Measurements from ENCODE around the gene TMEM178B. TPM values are rescaled to one million over a fixed set of nuclear protein-coding genes. Genes with fewer than 3 reads are reported as not detected.

Gene TMEM178B
- total RNA-seq, 1 donor, result 0.43 TPM

GRCh38 chr7:141239661-141240060 is 165.8 kb downstream of the TMEM178B start:
- no peak for DNase-seq (ENCODE audit: low read depth)
- no peak overlapping the region for H3K4me3 ChIP-seq (ENCODE audit: low read depth, low read length)
- no peak for TF ChIP-seq CTCF (IDR thresholded peaks at IDR 0.05; ENCODE audit: insufficient read depth, low read depth, low read length)

- TF ChIP-seq CTCF (IDR thresholded peaks at IDR 0.05; ENCODE audit: insufficient read depth, low read depth, low read length), result no peak
- H3K4me3 ChIP-seq (ENCODE audit: low read depth, low read length), result no peak overlapping the region
- DNase-seq (ENCODE audit: low read depth), result no peak
Observed at GRCh38 chr7:141242568-141242967, 168.7 kb downstream of the TMEM178B start.

GRCh38 chr7:141243368-141243767 is 169.5 kb downstream of the TMEM178B start:
- DNase-seq (ENCODE audit: low read depth), result no peak
- TF ChIP-seq CTCF (IDR thresholded peaks at IDR 0.05; ENCODE audit: insufficient read depth, low read depth, low read length), result no peak
- no peak overlapping the region for H3K4me3 ChIP-seq (ENCODE audit: low read depth, low read length)

- TF ChIP-seq CTCF (IDR thresholded peaks at IDR 0.05; ENCODE audit: insufficient read depth, low read depth, low read length), result no peak
- no peak overlapping the region for H3K4me3 ChIP-seq (ENCODE audit: low read depth, low read length)
- DNase-seq (ENCODE audit: low read depth), result no peak
Observed at GRCh38 chr7:141244435-141244834, 170.6 kb downstream of the TMEM178B start.

GRCh38 chr7:141246426-141246825 is 172.6 kb downstream of the TMEM178B start:
- no peak overlapping the region for H3K4me3 ChIP-seq (ENCODE audit: low read depth, low read length)
- no peak for DNase-seq (ENCODE audit: low read depth)
- TF ChIP-seq CTCF (IDR thresholded peaks at IDR 0.05; ENCODE audit: insufficient read depth, low read depth, low read length), result no peak

- DNase-seq (ENCODE audit: low read depth), result no peak
- no peak overlapping the region for H3K4me3 ChIP-seq (ENCODE audit: low read depth, low read length)
- no peak for TF ChIP-seq CTCF (IDR thresholded peaks at IDR 0.05; ENCODE audit: insufficient read depth, low read depth, low read length)
Observed at GRCh38 chr7:141251180-141251579, 177.3 kb downstream of the TMEM178B start.

- TF ChIP-seq CTCF (IDR thresholded peaks at IDR 0.05; ENCODE audit: insufficient read depth, low read depth, low read length), result no peak
- no peak for DNase-seq (ENCODE audit: low read depth)
- no peak overlapping the region for H3K4me3 ChIP-seq (ENCODE audit: low read depth, low read length)
Observed at GRCh38 chr7:141251957-141252356, 178.1 kb downstream of the TMEM178B start.
